ENCODE data around the gene CUBN.
A peak's percentile ranks its signal among the peaks of the same experiment; 100 is the strongest.

Gene CUBN

GRCh38 chr10:17001961-17002749 lies 127.5 kb downstream of the CUBN start:
- H3K9ac ChIP-seq (ENCODE audit: insufficient read length) = no peak overlapping the region
- H3K4me3 ChIP-seq = no peak overlapping the region
- H3K36me3 ChIP-seq (ENCODE audit: insufficient read depth, low read length) = no peaks in the 10 kb centered on the region
- no peak overlapping the region for H3K27ac ChIP-seq
- no peaks in the 10 kb centered on the region for H3K9me3 ChIP-seq (ENCODE audit: low read depth, low read length)
- TF ChIP-seq POLR2AphosphoS5 (IDR thresholded peaks at IDR 0.05; ENCODE audit: borderline replicate concordance, low read depth, low read length) = no peak
- no peak for TF ChIP-seq FOXP2 (optimal IDR thresholded peaks at IDR 0.05; ENCODE audit: control extremely low read depth, extremely low read length, insufficient read depth)
- no peak for TF ChIP-seq EZH2 (IDR thresholded peaks at IDR 0.05)
- DNase-seq (ENCODE audit: low read depth, low spot score) = no peak

DNA sequence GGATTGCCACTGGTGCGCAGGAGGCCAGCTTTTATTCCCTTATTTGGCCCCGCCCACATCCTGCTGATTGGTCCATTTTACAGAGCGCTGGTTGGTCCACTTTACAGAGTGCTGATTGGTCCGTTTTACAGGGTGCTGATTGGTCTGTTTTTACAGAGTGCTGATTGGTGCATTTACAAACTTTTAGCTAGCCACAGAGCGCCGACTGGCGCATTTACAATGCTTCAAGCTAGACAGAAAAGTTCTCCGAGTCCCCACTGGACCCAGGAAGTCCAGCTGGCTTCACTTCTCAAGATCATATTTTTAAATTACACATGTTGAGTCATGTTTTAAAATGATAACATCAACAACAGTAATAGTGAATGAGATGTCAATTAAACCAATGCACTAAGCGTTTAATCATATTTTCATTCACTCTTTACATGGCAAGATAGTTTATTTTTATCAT lies 128.3 kb downstream of the CUBN start:
- H3K27ac ChIP-seq = no peak overlapping the region
- no peak overlapping the region for H3K9ac ChIP-seq (ENCODE audit: insufficient read length)
- no peak overlapping the region for H3K4me3 ChIP-seq

GRCh38 chr10:16999665-17000451 lies 129.8 kb downstream of the CUBN start:
- H3K27ac ChIP-seq = no peak overlapping the region
- TF ChIP-seq POLR2AphosphoS5 (IDR thresholded peaks at IDR 0.05; ENCODE audit: borderline replicate concordance, low read depth, low read length) (no peak), FOXP2 (optimal IDR thresholded peaks at IDR 0.05; ENCODE audit: control extremely low read depth, extremely low read length, insufficient read depth) (no peak), EZH2 (IDR thresholded peaks at IDR 0.05) (no peak)
- no peak overlapping the region for H3K9ac ChIP-seq (ENCODE audit: insufficient read length)
- no peak for DNase-seq (ENCODE audit: low read depth, low spot score)
- no peaks in the 10 kb centered on the region for H3K9me3 ChIP-seq (ENCODE audit: low read depth, low read length)
- H3K4me3 ChIP-seq = no peak overlapping the region
- no peaks in the 10 kb centered on the region for H3K36me3 ChIP-seq (ENCODE audit: insufficient read depth, low read length)

More for the DNA sequence above, 128.3 kb downstream of the CUBN start:
- TF ChIP-seq FOXP2 (optimal IDR thresholded peaks at IDR 0.05; ENCODE audit: control extremely low read depth, extremely low read length, insufficient read depth) (no peak), EZH2 (IDR thresholded peaks at IDR 0.05) (no peak), POLR2AphosphoS5 (IDR thresholded peaks at IDR 0.05; ENCODE audit: borderline replicate concordance, low read depth, low read length) (no peak)
- H3K36me3 ChIP-seq (ENCODE audit: insufficient read depth, low read length) = no peaks in the 10 kb centered on the region
- H3K9me3 ChIP-seq (ENCODE audit: low read depth, low read length) = no peaks in the 10 kb centered on the region
- DNase-seq (ENCODE audit: low read depth, low spot score) = no peak

DNA sequence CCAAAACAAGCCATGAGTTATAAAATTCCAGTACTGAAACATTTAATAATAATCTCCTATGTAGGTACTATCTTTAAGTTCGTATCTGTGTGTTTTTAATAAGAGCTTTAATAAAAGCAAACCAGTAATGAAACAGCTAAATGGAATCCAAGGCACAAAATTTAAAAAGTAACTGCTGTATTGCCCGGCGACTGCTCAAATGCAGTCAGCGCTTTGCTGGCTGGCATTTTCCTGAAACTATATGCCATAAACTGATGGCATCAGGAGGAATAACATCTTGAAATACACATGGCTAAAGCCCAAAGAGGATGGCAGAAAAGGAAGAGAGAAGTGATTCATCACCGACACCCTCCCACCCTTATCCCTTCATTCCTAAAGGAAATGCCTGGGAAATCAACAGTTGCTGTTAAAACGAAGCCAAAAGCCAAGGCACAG lies 133.1 kb downstream of the CUBN start:
- Histone ChIP-seq H3K4me3 (no peak overlapping the region), H3K27ac (0 out of 2 replicates have a peak overlapping the region, but pooled peaks have one; percentile 42), H3K9me3 (ENCODE audit: low read depth, low read length) (no peaks in the 10 kb centered on the region), H3K9ac (ENCODE audit: insufficient read length) (no peak overlapping the region), H3K36me3 (ENCODE audit: insufficient read depth, low read length) (no peaks in the 10 kb centered on the region)
- DNase-seq (ENCODE audit: low read depth, low spot score) = no peak
- TF ChIP-seq POLR2AphosphoS5 (IDR thresholded peaks at IDR 0.05; ENCODE audit: borderline replicate concordance, low read depth, low read length) (no peak), FOXP2 (optimal IDR thresholded peaks at IDR 0.05; ENCODE audit: control extremely low read depth, extremely low read length, insufficient read depth) (no peak), EZH2 (IDR thresholded peaks at IDR 0.05) (no peak)

GRCh38 chr10:16995867-16996529 lies 133.6 kb downstream of the CUBN start:
- Histone ChIP-seq H3K27ac (0 out of 2 replicates have a peak overlapping the region, but pooled peaks have one; percentile 42), H3K9ac (ENCODE audit: insufficient read length) (no peak overlapping the region)

DNA sequence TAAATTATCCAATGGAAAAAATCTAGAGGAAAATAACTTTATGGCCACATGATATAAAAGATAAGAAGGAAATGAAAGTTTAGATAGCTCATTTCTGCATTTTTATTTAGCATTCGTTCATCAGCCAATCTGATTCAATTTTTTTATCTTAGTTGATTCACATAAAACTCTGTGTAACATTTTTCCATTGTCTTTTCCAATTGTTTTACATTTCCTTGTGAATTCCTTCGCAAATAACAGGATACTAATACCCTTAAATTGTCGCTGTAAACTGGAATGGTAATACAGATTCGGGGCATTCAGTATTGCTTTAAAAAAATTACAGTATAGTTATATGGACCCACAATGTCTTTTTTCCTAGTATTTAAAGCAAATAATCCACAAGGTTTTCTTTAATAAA lies 136.4 kb downstream of the CUBN start:
- Histone ChIP-seq H3K9ac (ENCODE audit: insufficient read length) (no peak overlapping the region), H3K36me3 (ENCODE audit: insufficient read depth, low read length) (no peaks in the 10 kb centered on the region), H3K9me3 (ENCODE audit: low read depth, low read length) (no peaks in the 10 kb centered on the region), H3K4me3 (no peak overlapping the region), H3K27ac (no peak overlapping the region)
- TF ChIP-seq FOXP2 (optimal IDR thresholded peaks at IDR 0.05; ENCODE audit: control extremely low read depth, extremely low read length, insufficient read depth) (no peak), POLR2AphosphoS5 (IDR thresholded peaks at IDR 0.05; ENCODE audit: borderline replicate concordance, low read depth, low read length) (no peak), EZH2 (IDR thresholded peaks at IDR 0.05) (no peak)
- no peak for DNase-seq (ENCODE audit: low read depth, low spot score)

More at GRCh38 chr10:16995867-16996529, 133.6 kb downstream of the CUBN start:
- Histone ChIP-seq H3K4me3 (no peak overlapping the region), H3K9me3 (ENCODE audit: low read depth, low read length) (no peaks in the 10 kb centered on the region), H3K36me3 (ENCODE audit: insufficient read depth, low read length) (no peaks in the 10 kb centered on the region)
- TF ChIP-seq POLR2AphosphoS5 (IDR thresholded peaks at IDR 0.05; ENCODE audit: borderline replicate concordance, low read depth, low read length) (no peak), FOXP2 (optimal IDR thresholded peaks at IDR 0.05; ENCODE audit: control extremely low read depth, extremely low read length, insufficient read depth) (no peak), EZH2 (IDR thresholded peaks at IDR 0.05) (no peak)
- DNase-seq (ENCODE audit: low read depth, low spot score) = no peak

GRCh38 chr10:16992611-16993119 lies 136.9 kb downstream of the CUBN start:
- DNase-seq (ENCODE audit: low read depth, low spot score) = no peak
- no peaks in the 10 kb centered on the region for H3K36me3 ChIP-seq (ENCODE audit: insufficient read depth, low read length)
- no peaks in the 10 kb centered on the region for H3K9me3 ChIP-seq (ENCODE audit: low read depth, low read length)
- TF ChIP-seq EZH2 (IDR thresholded peaks at IDR 0.05) (no peak), POLR2AphosphoS5 (IDR thresholded peaks at IDR 0.05; ENCODE audit: borderline replicate concordance, low read depth, low read length) (no peak), FOXP2 (optimal IDR thresholded peaks at IDR 0.05; ENCODE audit: control extremely low read depth, extremely low read length, insufficient read depth) (no peak)
- H3K9ac ChIP-seq (ENCODE audit: insufficient read length) = no peak overlapping the region
- H3K4me3 ChIP-seq = no peak overlapping the region
- no peak overlapping the region for H3K27ac ChIP-seq

Data from SK-N-MC (cell line).